ENCODE measurements around the gene GDAP1L1.
A peak's percentile ranks its signal among the peaks of the same experiment; 100 is the strongest.
"Not testable (repeated sequence)": the region's sequence is repeated elsewhere in the genome, so short reads cannot be mapped to it uniquely, and the experiment has no call there.

Gene GDAP1L1

GRCh38 chr20:44302026-44302669 lies 55.0 kb downstream of the GDAP1L1 start:
- no peak for DNase-seq (ENCODE audit: low read depth in 2 of 3, low spot score in 2 of 3)

- DNase-seq (ENCODE audit: low read depth in 2 of 3, low spot score in 2 of 3), result no peak
These were observed 55.6 kb downstream of the GDAP1L1 start for GRCh38 chr20:44302736-44303135.

DNA sequence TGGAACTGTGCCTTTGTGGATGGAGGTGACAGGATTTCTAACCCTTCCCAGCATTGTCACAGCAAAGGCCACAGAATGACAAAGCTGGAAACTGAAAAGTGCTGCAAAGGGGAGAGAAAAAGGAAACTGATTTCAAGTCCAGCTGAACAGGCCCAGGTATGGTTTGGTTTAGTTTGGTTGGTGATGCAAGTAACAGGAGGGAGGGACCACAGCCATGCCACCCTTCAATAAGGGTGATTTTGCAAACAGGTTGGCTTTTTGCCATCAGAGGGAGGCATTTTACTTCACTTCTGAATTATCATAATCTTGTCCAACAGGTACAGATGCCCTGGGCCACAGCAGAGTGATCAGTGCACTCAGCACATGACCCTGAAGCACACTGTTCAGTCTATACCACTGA lies 57.3 kb downstream of the GDAP1L1 start:
- DNase-seq (ENCODE audit: low read depth in 2 of 3, low spot score in 2 of 3), result no peak

DNA sequence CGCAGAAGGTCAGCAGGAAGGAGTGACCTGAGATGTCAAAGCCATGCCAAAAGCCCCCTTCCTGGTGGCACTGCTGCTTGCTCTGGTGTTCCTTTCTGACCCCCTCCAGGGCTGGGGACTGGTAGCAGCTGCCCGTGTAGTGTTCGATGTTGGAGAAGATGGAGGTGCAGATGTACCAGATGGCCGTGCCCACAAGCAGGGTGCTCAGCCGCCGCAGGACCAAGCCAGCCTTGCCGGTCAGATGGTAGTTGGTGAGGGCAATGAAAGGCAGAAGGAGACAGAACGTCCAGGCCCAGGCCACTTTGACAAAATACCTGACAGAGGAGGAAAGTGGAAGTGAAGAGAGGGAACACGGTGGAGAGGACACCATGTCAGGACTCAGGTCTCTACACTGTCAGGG lies 59.8 kb downstream of the GDAP1L1 start:
- no peak for DNase-seq (ENCODE audit: low read depth in 2 of 3, low spot score in 2 of 3)

DNA sequence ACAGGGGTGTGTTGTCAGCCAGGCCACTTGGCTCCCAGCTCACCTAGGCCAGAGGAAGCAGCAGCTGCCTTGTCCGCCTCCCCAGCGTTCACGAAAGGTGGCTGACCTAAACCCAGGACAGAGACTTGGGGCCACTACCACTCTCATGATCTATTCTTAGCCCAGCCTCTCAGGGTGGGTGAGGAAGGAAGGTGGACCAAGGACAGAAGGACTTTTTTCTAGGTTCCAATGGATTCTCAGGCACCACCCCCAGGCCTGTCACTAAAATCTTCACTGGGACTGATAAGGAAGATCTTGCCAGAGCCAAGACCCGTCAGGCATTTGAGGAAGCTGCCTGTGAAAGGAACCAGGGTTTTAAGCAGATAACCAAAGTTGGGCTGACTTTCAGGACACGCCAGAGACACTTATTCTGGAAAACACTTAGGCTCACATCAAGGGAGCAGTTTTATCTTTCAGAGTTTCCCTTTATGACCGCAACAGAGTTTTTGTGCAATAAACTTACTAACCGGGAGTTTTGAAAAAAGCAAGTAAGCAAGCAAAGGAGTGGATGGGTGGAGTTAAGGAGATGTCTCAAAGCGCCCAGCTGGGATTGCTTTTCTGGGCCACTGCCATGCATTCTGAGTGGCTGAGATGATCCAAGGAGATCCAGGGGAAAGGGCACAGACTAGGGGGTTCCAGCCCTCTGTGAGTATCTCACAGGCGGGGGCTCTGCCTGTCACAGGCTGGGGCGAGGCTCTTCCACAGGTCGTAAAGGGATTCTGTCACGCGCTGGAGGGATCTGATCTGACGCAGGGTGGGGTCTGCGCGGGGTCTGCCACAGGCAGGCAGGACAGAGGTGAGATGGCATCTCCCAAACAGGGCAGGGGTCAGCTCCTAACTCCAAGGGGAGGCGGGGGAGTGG lies 62.9 kb downstream of the GDAP1L1 start:
- DNase-seq (ENCODE audit: low read depth in 2 of 3, low spot score in 2 of 3), result no peak

- DNase-seq (ENCODE audit: low read depth in 2 of 3, low spot score in 2 of 3), result peak; percentile 94 to 99 (median 96)
These were observed 63.8 kb downstream of the GDAP1L1 start, which contains the start of gene FITM2 for GRCh38 chr20:44310664-44311639. Gene FITM2 (minus strand): TSS chr20:44311202. CDS start chr20:44311148, 54 bp downstream.

GRCh38 chr20:44314870-44315269 lies 67.8 kb downstream of the GDAP1L1 start:
- DNase-seq (ENCODE audit: low read depth in 2 of 3, low spot score in 2 of 3), result no peak

- no peak for DNase-seq (ENCODE audit: low read depth in 2 of 3, low spot score in 2 of 3)
These were observed 72.8 kb downstream of the GDAP1L1 start for GRCh38 chr20:44319839-44320422.

- DNase-seq (ENCODE audit: low read depth in 2 of 3, low spot score in 2 of 3), result no peak
These were observed 77.2 kb downstream of the GDAP1L1 start for GRCh38 chr20:44324343-44324742.

DNA sequence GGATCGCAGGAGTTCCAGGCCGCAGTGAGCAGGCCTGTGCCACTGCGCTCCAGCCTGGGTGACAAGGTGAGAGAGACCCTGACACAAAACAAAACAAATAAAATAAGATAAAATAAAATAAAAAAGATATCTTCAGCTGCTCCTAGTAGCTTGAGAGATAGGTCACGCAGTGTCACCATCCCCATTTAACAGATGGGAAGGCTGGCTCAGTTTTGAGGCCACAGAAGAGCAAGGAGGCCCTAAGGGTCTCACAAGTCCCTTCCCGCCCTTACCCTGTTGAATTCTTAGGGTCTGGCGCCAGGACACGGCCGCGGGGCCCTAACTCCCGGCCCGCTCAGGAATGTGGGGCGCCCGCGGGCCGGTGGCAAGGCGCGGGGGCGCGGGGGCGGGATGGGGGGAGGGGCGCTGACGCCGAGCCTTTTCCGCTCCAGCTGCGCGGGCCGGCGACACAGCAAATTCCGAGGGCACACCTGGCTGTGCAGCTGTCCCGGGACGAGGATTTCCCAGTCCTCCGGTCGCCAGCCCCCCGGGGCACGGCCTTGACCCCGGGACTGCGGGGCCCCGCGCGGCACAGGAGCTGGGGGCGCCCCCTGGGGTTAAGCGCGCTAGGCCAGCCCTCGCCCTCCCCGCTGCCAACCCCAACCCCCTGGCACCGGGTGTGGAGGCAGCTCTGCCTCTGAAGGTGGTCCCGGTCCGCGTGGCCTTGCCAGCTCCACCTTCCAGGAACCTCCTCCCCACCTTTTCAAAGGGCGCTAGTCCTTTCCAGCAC lies 79.5 kb downstream of the GDAP1L1 start:
- DNase-seq (ENCODE audit: low read depth in 2 of 3, low spot score in 2 of 3), result no peak

- not testable (repeated sequence) for DNase-seq (ENCODE audit: low read depth in 2 of 3, low spot score in 2 of 3)
These were observed 80.6 kb downstream of the GDAP1L1 start for GRCh38 chr20:44327748-44328147.

- DNase-seq (ENCODE audit: low read depth in 2 of 3, low spot score in 2 of 3), result no peak
These were observed 81.3 kb downstream of the GDAP1L1 start for GRCh38 chr20:44328428-44328827.
